Stimulated activated CD8-positive, alpha-beta memory T cell treated with anti-CD3 and anti-CD28 coated beads, Interleukin-7, amount 100 ng/mL, for 1 hour (primary cell): ENCODE measurements around the gene SLX9.
"Not testable (repeated sequence)": the region's sequence is repeated elsewhere in the genome, so short reads cannot be mapped to it uniquely, and the experiment has no call there.

ENCODE experiments used
- DNase-seq, 2 donors: peaks; one replicate each; pipeline ENCODE4 v3.0.0-alpha.2; 2020; ENCODE audit warnings: low read depth in 2 of 2

SLX9 gene

DNA sequence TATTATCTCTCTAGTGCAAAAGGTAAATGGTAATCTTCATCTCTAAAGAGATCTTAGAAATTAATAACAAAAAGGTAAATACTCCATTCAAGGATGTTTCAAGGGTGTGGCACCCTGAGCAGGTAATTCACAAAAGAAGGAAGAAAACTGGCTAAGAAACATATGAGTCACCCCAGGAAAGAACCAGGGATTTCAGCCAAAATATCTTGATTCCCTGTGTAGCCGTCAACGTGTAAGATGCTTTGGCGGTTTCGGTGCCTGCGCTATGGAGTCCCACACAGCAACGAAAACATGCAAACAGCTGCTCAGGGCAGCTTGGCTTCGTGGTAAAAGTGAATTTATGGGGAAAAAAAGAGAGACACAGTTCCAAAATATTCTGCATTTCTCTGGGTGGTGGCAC, 22.9 kb upstream of the SLX9 start:
- DNase-seq: no peak

DNA sequence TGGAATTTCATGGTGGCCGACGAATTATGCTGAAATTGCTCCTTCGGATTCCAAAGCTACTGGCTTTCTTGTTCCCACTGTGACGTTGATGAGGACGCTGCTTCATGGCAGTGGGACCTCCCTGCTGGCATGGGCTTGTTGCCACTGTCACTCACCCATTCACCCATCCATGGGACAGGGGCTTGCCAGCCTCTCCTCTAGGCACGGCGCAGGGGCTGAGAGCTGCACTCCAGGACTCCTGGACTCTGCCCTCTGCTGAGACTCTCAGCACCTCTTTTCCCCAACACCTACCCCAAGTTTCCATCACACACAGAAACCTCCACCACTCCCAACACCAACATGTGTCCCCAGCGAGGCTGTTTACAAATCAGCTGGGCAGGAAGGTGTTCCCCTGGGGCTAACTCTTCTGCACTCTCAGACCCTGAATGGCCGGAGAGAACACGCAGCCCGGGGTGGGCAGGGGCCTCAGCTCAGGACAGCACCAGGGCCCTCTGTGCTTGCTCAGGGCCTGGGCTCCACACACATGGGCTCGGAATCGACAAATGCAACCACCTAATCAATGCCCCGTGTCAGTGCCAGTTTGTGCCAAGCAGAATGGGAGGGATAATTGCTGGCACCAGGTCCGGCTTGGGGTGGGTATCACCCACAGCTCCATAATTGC, 22.3 kb upstream of the SLX9 start:
- DNase-seq: no peak

DNA sequence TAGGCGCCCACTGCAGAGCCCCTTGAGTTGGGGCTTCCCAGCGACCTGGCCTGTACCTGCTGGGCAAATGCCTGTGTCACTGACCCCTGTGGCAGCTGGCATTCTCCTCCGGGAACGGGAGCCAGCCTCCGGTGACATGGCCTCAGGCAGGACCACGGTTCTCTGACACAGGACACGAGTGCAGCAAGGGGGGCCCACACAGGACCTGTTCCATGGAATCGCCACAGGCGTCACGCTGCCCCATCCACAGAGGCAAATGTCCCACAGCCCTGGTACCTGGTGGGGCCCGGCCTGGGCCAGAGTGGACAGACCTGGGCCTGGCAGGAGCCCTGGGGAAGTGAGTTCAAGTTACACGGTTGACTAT, 21.7 kb upstream of the SLX9 start:
- no peak for DNase-seq

DNA sequence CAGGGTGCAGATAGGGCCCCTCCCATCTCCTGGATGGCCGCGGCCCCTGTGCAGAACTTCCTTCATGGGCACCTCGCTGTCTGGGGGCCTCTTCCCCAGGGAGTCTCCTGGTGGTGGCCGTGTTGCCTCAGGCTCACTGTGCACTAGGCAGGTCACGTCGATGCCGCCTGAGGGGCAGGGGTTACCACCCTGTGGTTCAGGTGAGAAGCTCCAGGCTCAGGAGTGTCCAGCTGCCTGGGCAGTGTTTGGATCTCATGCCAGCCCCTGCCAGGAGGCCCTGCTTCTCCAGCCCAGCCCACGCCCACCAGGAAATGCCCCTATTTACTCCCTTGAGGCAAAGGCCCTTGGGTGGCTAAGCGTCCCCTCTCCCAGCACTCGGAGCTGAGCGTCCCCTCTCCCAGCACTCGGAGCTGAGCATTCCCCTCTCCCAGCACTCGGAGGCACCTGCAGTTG, 21.2 kb upstream of the SLX9 start:
- no peak for DNase-seq

DNA sequence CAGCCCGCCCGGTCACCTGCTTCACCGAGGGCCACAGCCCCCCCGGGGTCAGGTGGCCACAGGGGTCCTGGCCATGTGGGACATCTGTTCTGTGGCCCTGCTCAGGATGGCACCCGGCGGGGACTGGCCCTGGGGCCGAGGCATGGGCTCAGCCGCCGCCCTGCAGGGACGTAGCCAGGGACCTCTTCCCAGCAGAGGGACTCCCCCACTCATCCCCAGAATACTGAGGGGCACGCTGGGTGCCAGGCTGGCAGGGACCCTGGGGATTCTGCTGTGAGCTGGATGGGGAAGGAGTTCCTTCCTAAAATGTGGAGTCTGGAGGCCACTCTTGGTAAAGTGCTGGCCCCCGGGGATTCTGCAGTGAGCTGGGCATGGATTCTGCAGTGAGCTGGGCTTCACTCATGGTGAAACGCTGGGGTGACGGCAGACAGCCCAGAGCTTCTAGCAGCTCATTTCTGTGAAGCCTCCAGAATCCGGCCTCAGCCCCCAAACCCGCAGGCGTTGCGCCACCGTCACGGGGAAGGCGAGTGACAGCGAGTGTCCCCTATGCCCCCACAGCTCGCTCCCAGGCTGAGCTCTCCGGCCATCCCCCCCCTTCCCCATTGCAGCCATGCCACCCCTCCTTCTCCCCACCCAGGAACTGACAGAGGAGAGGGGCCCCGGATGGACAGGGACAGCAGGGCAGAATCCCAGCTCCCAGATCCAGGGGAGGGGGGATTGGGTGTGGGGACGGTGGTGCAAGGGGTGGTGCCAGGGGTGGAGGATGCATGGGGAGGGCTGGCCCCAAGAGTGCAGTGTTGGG, 20.5 kb upstream of the SLX9 start:
- DNase-seq: no peak

DNA sequence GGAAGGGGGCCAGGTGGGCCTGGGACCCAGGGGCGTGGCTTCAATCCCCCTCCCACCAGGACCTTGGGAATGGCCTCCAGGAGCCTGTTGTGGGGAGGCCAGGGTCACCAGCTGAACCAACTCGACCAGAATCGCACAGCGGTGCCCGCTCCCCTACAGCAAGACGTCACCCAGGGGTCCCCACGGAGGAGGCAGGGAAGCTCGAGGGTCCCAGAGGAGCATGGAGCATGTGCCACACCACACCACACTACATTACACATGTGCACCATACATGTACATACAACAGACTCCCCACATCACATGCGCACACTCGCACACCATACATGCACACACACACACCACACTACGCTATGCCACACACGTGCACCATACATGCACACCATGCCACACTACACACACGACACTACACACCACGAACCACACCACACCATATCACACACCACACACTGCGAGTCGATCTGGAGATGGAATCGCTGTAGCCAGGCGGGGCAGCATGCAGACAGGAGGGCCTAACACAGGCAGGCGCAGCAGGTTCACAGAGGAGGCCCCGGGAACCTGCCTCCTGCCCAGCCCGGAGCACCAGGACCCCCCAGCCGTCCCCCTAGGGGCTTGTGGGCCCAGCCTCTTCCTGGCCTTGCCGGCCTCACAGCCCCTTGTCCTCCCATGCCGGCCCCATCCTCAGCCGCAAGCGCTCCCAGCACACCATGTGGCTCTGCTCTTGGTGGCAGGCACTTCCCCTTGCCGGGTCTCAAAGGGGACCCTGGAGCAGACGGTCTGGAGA, 19.7 kb upstream of the SLX9 start:
- no peak for DNase-seq

DNA sequence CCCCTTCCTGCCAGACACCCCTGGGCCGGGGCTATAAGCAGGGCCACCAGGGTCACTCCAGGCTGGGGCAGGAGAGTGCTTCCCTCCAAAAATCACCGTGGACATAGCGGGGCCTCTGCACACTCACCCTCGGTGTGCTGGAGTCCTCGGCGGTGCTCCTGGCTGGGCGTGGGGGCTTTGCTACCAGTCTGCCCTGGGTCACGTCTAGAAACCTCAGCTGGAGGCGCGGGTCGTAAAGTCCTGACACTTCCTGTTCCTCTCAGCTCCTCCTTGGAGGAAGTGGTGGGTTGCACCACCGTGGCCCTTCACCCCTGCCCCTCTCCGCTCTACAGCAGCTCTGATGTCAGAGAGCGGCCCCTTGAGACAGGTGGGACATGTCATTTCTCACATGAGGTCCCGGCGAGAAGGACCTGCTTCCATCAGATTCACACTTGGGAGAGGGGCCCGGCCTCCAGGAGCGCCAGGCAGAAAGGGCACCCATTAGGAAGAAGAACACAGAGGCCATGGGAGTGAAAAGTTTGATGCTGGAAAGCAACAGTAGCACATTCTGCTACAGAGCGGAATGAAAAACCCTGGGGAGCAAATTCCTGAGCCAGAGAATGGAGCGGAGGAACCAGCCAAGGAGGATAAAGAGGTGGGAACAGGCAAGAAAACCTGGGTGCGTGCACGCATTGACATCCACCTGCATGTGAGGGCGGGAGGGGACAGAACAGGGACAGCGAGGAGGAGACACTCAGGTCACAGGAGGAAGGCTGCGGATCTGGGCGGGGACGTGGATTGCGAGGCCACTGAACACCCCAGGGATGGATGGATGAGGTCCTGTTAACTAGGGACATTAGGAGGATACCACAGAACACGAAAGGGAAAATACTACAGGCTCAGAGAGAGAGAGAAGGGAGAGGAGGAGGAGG, 18.9 kb upstream of the SLX9 start, which contains the start of gene ITGB2:
Gene ITGB2 (minus strand): TSS at position 206 of the 911 bp plus-strand sequence. CDS start 10,117 bp downstream, outside the sequence.
- no peak for DNase-seq

DNA sequence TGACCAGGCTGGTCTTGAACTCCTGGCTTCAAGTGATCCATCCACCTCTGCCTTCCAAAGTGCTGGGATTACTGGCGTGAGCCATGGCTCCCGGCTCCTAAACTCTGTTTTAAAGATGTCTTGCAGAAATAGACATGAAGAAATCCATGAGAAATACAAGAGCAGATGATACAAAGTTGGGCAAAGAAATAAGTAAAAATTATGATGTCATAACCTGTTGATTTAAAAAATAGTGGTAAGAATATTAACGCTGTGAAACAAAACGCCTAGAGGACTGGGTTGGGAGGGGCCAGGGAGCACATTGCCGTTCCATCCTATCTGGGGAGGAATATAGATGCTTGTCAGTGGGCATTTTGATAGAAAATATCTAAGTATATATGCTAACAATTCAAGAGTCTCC, 17.9 kb upstream of the SLX9 start:
- no peak for DNase-seq

DNA sequence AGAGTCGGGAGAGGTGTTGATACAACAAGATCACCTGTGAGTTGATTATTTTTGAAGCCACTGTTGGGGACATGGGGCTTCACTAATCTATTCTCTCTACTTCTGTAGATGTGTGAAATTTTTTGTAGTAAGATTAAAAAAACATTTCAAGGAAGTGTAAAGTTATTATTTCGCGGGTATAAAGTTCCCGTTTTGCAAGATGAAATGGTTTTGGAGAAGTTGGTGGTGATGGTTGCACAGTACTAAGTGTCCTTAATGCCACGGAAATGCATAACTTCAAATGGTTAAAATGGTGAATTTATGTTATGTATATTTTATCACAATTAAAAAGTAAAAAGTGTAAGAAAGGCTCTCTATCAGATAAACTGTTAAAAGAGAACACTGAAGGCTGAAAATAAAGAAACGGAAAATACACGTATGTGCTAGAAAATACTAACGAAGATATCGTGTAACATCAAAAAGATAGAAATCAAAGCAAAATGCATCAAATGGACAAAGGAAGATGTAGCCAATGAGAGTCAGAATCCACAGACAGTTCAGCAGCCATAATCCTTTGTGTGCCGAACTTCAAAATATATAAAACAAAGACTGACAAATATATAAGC, 16.2 kb upstream of the SLX9 start:
- DNase-seq: no peak

DNA sequence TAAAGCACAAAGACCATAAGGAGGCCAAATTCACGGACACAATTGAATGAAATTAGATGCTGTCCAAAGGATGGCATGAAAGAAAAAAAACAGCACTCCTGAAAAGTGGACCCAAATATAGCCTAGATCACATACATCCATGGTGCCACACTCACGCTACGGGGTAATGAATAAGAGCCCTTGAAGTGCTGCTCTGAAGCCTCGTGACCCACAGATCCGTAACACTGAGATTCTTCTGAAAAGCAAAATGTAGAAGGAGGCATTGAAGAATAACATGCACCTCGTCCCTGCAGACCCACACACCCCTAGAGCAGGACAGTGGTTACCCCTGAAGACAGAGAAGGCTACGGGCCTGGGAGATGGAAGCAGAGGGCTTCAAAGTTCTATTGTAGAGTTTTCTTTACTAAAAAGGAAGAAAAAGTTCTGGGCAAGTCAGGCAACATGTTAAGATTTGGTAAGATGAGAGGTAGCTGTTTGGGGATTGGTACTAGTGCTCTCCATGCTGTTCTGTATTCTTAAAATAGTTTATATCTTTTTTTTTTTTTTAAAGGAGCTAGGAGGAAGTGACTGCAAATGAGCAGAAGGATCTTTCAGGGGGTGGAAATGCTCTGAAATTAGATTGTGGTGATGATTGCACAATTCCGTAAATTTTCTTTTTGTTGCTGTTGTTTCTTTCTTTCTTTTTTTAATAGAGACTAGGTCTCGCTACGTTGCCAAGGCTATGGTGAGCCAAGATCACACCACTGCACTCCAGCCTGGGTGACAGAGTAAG, 15.0 kb upstream of the SLX9 start:
- no peak for DNase-seq

DNA sequence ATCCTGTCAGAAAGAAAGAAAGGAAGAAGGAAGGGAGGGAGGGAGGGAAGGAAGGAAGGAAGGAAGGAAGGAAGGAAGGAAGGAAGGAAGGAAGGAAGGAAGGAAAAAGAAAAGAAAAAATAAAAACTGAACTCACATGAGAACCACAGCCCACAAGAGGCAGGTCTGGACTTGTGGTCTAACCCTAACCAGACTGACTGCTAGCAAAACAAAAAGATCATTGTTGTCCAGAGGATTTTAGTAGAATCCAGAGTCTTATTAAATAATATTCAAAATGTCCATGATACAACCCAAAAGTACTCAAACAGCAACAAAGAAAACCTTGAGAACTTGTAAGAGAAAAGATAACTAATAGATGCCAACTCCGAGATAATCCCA, 14.5 kb upstream of the SLX9 start:
- DNase-seq: no peak

DNA sequence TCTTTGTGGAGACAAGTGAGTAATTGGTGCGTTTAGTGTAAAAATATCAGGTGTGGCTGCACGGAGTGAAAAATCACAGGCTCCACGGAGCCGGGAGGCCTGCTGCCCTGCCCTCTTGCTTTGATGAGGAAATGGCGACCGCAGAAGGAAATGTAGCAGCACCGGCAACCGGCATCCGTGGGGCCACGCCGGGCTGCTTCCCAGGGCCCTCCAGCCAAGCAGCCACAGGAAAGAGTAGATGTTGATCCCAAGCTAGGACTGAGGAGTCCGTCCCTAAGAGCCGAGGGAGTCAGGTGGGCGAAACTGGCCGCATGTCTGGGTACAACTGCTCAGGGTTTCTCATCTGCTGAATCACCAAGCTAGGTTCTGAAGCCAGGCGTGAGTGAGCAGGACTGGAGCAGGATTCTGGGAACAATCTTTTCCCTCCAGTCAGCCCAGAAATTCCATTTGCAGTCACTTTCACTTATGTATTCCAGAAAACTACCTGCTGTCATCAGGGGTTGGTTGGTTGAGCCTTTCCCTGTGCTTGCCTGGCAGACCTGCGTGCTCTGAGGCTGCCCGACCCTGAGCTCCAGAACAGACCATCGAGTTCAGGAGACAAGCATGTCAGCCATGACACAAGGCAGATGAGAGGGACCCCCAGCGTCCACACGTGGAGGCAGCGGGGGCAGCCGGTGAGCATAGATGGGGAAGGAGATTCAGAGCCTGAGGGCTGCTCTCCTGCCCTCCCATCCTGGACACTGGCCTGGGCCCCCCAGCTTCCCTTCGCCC, 13.3 kb upstream of the SLX9 start:
- DNase-seq: no peak

DNA sequence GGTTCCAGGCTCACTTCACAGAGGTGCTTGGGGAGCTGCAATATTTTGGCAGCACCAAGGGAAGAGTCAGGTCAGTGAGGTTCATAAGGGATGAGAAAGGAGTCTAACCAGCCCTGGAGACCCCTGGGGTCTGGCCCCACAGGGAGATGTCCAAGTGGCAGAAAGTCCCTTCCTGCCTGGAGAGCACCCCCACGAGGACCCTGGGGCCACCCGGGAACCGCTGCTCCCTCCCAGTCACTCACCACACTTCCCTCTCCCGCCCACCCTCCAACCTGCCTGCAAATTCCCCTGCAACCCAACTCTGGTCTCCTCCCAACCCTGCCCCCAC, 12.6 kb upstream of the SLX9 start:
- DNase-seq: no peak

DNA sequence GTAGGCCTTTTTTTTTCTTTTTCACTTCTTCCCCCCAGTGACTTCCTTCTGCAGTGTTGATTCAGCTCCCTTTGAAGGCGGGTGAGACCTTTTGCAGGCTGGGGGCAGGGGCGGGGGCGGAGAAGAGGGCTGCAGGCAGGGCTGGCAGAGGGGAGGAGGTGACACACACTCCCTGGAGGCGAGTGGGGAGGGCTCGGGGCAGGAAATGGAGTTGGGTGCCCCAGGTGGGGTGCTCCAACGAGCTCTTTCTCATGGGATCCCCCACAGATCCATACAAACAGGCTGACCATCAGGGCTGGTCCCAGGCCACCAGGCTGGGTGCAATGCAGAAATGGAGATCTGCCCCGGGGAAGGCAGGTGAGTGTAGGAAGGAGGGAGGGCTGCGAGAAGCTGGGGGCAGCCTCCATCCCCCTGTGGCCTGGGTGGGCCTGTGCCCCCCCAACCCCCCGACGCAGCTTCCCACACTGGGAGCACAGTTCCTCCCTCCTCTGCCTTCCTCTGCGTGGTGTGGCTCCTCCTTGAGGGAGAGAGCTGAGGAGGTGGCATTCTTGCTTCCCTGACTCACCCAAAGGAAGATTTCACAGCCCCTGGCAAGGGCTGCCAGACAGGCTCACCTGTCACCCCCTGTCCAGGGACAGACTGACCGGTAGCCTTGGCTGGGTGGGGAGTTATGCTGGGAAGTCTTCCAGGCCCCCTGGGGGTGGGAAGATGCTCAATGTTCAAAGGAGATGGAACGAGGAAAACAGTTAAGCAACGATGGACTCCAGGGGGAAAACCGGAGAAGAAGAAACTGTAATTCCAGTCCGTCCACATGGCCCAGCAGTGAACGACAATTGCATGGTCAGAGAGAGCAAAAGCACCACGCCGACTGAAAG, 12.0 kb upstream of the SLX9 start:
- peak; percentile 71 to 75 for DNase-seq

DNA sequence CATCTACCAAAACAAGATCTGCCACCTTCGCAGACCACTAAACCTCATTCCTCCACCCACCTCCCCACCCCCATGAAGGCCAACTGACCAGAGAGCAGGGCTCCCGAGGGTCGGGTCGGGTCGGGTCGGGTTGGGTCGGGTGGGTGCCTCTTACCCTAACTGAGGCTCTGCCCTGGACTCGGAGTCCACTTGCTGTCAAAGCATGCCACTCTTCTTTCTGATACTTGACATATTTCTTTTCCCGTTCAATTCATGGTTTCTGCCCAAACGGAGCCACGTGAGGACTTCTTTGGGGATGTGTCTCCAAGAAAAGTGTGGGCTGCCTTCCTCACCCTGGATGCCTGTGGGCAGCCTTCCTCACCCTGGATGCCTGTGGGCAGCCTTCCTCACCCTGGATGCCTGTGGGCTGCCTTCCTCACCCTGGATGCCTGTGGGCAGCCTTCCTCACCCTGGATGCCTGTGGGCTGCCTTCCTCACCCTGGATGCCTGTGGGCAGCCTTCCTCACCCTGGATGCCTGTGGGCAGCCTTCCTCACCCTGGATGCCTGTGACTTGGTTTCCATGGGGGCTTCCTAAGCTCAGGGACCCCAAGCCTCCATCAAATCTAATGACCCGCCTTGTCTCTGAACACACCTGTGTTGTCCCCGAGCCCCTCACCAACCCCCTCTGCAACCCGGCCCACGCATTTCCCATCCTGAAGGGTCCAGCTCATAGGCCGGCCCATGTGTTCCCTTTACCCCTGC, 11.2 kb upstream of the SLX9 start:
- DNase-seq: not testable (repeated sequence)

DNA sequence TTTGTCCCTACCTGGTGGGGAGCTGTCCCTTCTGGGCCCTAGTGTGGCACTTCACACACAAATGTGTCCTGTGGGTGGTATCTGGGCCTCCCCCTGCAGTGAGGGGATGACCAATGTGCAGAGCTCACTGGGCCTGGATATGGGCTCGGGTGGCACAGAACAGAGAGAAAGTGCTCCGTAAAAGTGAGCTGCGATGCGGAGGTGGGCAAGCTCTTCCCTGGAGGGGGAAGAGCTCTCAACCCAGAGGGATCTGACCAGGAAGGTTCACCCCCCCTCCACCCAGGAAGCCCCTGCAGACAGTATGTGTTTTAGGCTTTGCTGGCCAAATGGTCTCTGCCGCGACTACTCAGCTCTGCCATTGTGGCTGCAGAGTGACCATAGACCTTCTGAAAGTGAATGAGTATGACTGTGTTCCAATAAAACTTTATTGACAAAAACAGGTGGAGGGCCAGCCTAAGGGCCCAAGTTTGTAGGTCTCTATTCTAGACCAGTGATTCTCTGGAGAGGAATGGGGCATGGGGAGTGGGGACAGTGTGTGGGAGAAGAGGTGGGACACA, 10.5 kb upstream of the SLX9 start:
- DNase-seq: no peak

DNA sequence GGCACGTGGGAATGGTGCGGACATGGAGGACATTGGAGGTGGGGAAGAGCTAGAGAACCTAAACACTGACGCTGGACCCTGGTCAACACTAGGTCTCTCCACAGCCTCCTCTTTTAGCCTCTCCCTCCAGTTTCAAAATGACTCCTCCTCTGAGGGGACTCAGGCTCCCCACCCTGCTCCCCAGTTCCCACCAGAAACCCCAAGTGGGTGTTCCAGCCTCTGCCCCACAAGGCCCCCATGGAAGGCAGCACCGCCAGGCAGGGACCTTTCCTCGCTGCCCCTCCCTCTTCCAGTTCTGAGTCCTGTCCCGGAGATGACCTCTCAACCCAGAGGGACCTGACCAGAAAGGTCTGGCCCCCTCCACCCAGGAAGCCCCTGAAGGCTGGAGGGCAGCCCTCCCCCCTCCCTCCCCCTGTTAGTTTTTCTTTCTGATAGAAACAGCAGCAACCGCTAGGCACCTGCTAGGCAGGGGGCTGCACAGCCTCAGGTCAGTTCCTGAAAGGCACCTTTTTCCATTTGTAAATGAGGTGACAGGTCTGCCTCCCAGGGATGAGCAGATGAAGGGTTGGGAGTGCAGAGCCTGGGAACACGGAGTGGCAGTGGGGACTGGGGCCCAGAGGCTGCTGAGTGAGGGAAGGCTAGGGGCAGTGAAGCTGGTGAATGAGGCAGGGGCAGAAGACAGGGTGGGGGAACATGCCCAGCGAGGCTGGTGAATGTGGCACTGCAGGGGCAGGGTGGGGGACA, 9.9 kb upstream of the SLX9 start:
- no peak for DNase-seq
